HG03520 (cell line): ENCODE measurements around the gene BCAS3.

Experiments
- ATAC-seq: cut with Tn5 transposase; IDR thresholded peaks from one replicate; pipeline ENCODE4 v1.9.1; 2021; ENCODE audit warnings: mild to moderate bottlenecking, moderate library complexity; ENCODE audit not compliant: unreplicated experiment

BCAS3 gene

GRCh38 chr17:61328351-61328750 lies 650.7 kb downstream of the BCAS3 start:
- ATAC-seq, result no peak

DNA sequence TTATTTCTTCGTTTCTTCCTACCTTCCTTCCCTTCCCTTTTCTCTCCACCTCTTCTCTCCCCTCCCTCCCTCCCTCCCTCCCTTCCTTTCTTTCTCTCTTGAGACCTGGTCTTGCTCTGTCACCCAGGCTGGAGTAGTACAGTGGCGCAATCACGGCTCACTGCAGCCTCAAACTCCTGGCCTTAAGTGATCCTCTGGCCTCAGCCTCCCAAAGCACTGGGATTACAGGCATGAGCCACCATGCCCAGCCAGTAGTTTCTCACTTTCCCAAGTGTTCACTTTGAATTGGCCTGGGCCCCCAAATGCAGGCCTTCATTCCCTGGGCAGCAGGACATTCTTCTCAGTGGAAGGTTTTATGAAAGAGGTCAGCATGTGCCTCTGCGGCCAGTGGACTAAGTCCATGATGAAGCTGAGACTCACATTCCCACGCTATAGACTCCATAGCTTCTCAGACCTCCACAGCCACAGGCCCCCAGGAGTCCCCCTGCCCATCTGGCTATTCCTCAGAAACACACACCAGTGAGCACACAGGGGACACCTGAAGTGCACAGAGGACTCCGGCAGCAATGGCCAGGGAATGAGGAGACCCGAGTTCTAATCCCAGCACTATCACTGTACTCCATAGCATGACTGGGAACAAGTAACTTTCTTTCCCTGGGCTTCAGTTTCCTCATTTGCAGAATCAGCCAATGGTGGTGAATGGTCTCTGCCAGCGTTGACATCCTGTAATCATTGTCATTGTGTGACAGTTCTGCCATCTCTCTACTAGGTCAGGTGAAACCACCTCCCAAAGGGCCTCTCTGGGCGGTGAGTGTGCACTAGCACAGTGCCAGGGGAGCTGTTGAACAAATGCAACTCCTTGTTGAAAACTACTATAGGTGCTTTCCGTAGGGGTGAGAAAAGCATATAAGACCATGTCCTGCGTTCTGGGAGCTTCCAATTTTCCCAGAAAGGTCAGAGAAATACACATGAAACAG lies 652.8 kb downstream of the BCAS3 start:
- no peak for ATAC-seq

GRCh38 chr17:61331178-61331577 lies 653.5 kb downstream of the BCAS3 start:
- ATAC-seq, result no peak

GRCh38 chr17:61331886-61332285 lies 654.2 kb downstream of the BCAS3 start:
- ATAC-seq, result no peak

- no peak for ATAC-seq
Measured at GRCh38 chr17:61333136-61333535, 655.5 kb downstream of the BCAS3 start.

- no peak for ATAC-seq
Measured at GRCh38 chr17:61334673-61335072, 657.0 kb downstream of the BCAS3 start.

DNA sequence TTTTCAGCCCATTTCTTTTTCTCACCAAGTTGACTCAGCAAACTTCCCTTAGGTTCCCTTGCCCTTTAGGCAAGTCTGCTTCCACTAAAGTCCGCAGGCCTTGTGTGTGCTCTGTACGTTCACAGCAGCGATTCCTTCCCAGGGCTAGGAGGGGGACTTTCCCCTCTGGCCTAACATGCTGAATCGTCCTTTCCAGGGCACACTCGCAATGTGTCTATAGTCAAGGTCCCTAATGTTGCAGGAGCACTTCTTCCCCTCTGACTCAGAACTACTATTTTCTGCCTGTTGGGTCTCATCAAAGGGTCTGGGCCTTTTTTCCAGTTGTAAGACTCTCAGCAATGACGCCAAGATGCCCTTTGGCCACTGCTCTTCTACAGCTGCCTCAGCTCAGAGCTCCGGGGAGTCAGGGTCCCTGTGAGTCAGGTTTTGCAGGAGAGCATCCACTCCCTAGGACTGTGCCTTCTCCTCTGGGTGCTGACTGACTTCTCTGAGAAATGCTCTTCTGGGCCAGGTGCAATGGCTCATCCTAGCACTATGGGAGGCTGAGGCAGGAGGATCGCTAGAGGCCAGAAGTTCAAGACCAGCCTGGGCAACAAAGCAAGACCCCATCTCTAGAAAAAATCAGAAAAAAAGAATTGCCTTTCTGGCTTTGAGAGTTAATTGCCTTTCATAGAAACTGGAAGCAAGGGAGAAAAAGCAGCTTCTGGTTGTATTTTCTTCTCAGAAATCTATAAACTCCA lies 657.6 kb downstream of the BCAS3 start:
- no peak for ATAC-seq

- ATAC-seq, result no peak
Measured at GRCh38 chr17:61335845-61336655, 658.4 kb downstream of the BCAS3 start.

DNA sequence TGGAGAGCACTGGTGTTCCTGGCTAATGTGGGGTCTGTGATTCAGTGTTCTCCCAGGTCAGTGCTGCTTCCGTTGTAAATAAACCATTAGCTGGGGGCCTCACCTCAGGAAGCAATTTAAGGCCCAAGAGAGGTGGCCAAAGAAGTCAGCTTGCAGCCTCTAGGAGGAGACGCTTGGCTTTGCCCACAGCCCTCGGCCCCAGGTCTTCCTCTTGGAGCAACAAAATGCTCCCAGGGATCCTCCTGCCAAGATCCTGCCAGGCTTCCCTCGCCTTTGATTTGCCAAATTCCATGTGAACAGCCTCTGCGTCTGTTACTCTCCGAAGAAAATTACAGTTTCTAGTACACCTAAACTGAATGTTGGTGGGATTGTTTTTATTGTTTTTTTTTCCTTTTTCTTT lies 659.6 kb downstream of the BCAS3 start:
- no peak for ATAC-seq

DNA sequence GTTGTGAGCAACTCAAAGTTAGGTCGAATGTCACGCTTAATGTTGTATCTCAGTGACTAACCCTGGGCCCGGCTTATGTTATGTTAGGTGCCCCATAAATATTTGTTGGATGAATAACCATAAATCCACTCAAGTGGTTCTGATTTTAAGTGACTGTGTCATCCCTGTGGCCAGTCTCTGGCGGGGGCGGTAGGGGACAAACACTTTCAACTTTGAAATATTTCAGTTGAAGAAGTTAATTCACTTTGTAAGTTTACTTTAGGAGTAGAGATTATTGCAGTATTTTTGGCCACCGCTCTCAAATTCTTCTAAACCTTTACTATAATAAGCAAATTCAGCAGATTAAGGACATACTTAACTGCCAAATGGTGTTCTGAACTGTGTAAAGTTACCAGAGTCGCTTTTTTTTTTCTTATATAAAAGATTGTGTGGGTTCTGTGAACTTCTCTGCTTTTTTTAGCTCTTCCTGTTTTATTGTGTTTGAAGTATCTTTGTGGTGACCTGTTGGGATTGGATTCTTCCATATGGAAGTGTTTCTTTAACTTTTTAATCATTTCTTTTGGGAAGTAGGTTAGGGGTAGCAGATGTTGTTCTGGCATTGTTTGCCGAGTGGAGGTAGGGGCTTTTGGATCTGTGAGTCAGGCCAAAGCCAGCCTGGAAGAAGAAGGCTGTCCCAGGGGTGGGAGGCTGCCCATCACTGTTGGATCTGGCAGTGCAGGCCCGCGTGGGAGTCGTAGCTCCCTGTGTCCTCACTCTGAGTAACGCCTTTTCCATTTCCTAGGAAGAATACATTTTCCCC lies 660.5 kb downstream of the BCAS3 start:
- no peak for ATAC-seq

DNA sequence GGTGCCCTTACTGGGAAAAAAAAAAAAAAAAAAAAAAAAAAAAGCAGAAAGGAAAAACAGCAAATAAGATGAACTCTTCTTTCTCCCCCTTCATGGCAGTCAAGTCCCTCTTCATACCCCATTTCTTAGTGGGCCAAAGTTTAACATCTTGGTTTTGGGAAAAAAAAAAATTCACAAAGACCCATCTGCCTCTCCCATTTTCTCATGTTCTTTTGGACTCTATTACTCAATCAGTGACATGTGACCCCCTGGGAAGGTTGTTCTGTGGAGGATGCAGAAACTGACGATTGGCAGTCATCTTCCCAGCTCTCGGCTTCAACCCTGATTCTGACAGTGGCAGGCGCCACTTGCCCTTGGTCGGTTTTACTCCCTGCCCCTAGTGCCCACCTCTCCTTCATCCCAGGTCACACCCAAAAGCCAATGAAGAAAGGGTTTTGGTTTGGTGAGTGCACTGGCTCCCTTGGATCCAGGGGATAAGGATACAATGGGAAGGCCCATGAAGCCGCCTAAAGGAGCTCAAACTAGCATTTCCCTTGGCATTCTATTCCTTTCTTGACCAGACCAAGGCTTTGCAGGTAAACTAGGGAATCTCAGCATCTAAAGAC lies 661.3 kb downstream of the BCAS3 start:
- ATAC-seq, result no peak

GRCh38 chr17:61340431-61341209 lies 663.0 kb downstream of the BCAS3 start:
- ATAC-seq, result no peak

GRCh38 chr17:61343576-61343975 lies 665.9 kb downstream of the BCAS3 start:
- ATAC-seq, result no peak

- ATAC-seq, result no peak
Measured at GRCh38 chr17:61345061-61345460, 667.4 kb downstream of the BCAS3 start.

DNA sequence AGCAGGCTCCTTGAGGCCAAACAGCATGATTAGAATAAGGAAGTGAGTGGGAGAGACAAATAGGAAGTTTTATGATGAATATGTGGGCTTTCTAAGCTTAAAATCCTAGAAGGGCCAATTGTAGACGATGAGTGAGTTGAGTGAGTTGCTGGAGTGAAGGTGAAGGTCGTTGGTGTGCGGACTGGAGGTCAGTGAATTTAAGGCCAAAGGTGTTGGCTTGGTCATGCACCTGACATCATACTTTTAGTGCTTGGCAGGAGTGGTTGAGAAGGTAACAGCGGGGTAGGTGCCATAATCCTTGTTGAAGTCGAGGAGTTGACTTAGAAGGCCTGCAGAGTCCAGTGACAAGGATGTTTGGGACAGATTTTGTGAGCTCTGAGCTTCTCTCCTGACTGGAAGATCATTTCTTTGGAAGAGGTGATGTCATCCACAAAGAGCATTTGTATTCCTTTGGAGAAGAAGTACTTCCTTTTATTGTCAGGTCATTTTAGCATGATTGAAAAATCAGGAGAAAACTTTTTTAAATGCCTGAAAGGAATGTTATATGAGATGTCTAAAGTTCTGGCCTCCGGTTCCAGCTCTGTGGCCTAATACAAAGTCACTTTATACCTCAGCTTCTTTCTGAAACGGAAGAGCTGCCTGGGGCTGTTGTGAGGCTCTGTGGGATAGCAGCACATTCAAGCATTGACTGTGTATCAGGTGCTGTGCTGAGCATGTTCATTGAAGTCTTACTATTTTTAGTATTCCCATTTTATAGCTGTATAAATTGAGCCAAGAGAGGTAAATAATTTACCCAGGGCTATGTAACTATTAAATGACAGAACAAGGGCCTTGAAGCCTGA lies 668.4 kb downstream of the BCAS3 start:
- no peak for ATAC-seq

- no peak for ATAC-seq
Measured at GRCh38 chr17:61349350-61349749, 671.7 kb downstream of the BCAS3 start.

- ATAC-seq, result no peak
Measured at GRCh38 chr17:61351745-61352407, 674.2 kb downstream of the BCAS3 start.

DNA sequence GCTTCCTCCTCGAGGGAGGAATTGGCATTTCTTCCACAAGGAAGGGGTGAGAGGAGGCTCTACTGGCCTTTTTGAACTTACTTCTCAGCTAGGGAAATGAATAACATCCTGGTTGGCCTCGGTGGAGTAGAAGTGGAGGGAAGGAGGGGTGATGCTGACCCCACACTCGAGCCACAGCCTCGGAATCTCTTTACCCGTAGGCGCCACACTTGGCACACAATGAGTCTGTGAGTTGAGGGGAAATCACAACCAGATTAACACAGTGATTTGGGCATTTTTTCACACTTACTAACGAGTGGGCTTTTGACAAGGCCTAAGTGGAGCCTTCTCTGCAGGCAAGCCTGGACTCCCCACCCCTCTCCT lies 674.7 kb downstream of the BCAS3 start:
- ATAC-seq, result no peak
